CD14-positive monocyte (primary cell): ENCODE measurements around the gene RNF223. TPM values are rescaled to one million over a fixed set of nuclear protein-coding genes. Genes with fewer than 3 reads are reported as not detected.

Source experiments
- DNase-seq, 3 donors: peaks; one replicate each; pipeline ENCODE4 v3.0.0-alpha.2; 2011 to 2022
- H2AFZ ChIP-seq: 2 replicates; pipeline ENCODE4 v1.6.0; 2012; ENCODE audit warnings: mild to moderate bottlenecking, low read depth, low read length, inconsistent platforms; ENCODE audit not compliant: insufficient read depth, poor library complexity, severe bottlenecking
- H3K27ac ChIP-seq, 2 donors: 1 replicate in 1 of 2; 2 replicates in 1 of 2; pipeline ENCODE4 v1.5.1; 2012 to 2013; ENCODE audit warnings: low read length in 2 of 2, control low read depth in 1 of 2, inconsistent platforms in 1 of 2, low read depth in 1 of 2, mild to moderate bottlenecking in 1 of 2
- H3K27me3 ChIP-seq, 2 donors: one replicate each; pipeline versions ENCODE4 v1.6.0 to v1.6.1; 2011 to 2013; ENCODE audit warnings: low read length in 2 of 2; ENCODE audit not compliant: control insufficient read depth in 2 of 2, insufficient read depth in 2 of 2
- H3K36me3 ChIP-seq, 2 donors: replicated peaks in 1 of 2; 1 replicate in 1 of 2; 2 replicates in 1 of 2; pipeline versions ENCODE4 v1.5.1 to v1.6.1; 2012 to 2013; ENCODE audit warnings: low read length in 2 of 2, control low read depth in 1 of 2, inconsistent platforms in 1 of 2, mild to moderate bottlenecking in 1 of 2; ENCODE audit not compliant: insufficient read depth in 2 of 2, control insufficient read depth in 1 of 2
- H3K4me1 ChIP-seq, 2 donors: 1 replicate in 1 of 2; 2 replicates in 1 of 2; pipeline versions ENCODE4 v1.5.1 to v1.6.1; 2012 to 2013; ENCODE audit warnings: low read length in 2 of 2, control low read depth in 1 of 2, inconsistent platforms in 1 of 2, mild to moderate bottlenecking in 1 of 2, moderate library complexity in 1 of 2; ENCODE audit not compliant: insufficient read depth in 2 of 2, control insufficient read depth in 1 of 2
- H3K4me2 ChIP-seq: replicated peaks from 2 replicates; pipeline ENCODE3; 2012; ENCODE audit warnings: low read length, moderate library complexity, mild to moderate bottlenecking; ENCODE audit not compliant: poor library complexity, severe bottlenecking; ENCODE audit errors: extremely low read depth
- H3K4me3 ChIP-seq, 3 experiments: fragments of 200-600 bp in 1 of 3; sonication (generic) in 1 of 3; replicated peaks in 1 of 3; 1 replicate in 2 of 3; 2 replicates in 1 of 3; pipeline ENCODE4 v1.5.1; 2011 to 2013; ENCODE audit warnings: low read length in 3 of 3, mild to moderate bottlenecking in 3 of 3, control low read depth in 2 of 3, low read depth in 2 of 3, inconsistent platforms in 1 of 3, moderate library complexity in 1 of 3
- H3K79me2 ChIP-seq: 2 replicates; pipeline ENCODE4 v1.6.0; 2012; ENCODE audit warnings: mild to moderate bottlenecking, control low read depth, inconsistent platforms, low read length, moderate library complexity; ENCODE audit not compliant: insufficient read depth
- H3K9ac ChIP-seq: 2 replicates; pipeline ENCODE4 v1.6.0; 2017; ENCODE audit warnings: low read length, mild to moderate bottlenecking; ENCODE audit not compliant: insufficient read depth, poor library complexity, severe bottlenecking
- H3K9me3 ChIP-seq, 2 donors: replicated peaks in 1 of 2; 1 replicate in 1 of 2; 2 replicates in 1 of 2; pipeline versions ENCODE4 v1.5.1 to v1.6.1; 2012 to 2013; ENCODE audit warnings: low read length in 2 of 2, control low read depth in 1 of 2; ENCODE audit not compliant: control insufficient read depth in 1 of 2, insufficient read depth in 1 of 2
- H4K20me1 ChIP-seq: 2 replicates; pipeline ENCODE4 v1.6.0; 2012; ENCODE audit warnings: mild to moderate bottlenecking, low read length, control low read depth, moderate library complexity; ENCODE audit not compliant: insufficient read depth
- H3K27ac Mint-ChIP-seq, 7 donors: one replicate each; pipeline ENCODE4 v1.8.0; 2020; ENCODE audit warnings: mild to moderate bottlenecking in 7 of 7, mixed read lengths in 7 of 7, moderate library complexity in 6 of 7, inconsistent platforms in 2 of 7
- H3K27me3 Mint-ChIP-seq, 3 donors: one replicate each; pipeline ENCODE4 v1.8.0; 2021 to 2022; ENCODE audit warnings: low read depth in 3 of 3, mild to moderate bottlenecking in 3 of 3, mixed read lengths in 3 of 3, moderate library complexity in 3 of 3, inconsistent platforms in 1 of 3
- H3K36me3 Mint-ChIP-seq, 2 donors: one replicate each; pipeline ENCODE4 v1.8.0; 2020; ENCODE audit warnings: mixed read lengths in 2 of 2, inconsistent platforms in 1 of 2, mild to moderate bottlenecking in 1 of 2
- H3K4me1 Mint-ChIP-seq: one replicate; pipeline ENCODE4 v1.8.0; 2020; ENCODE audit warnings: mild to moderate bottlenecking, mixed read lengths
- H3K4me3 Mint-ChIP-seq, 2 donors: one replicate each; pipeline ENCODE4 v1.8.0; 2020; ENCODE audit warnings: mild to moderate bottlenecking in 2 of 2, mixed read lengths in 2 of 2, moderate library complexity in 1 of 2
- H3K9me3 Mint-ChIP-seq, 7 donors: one replicate each; pipeline ENCODE4 v1.8.0; 2020 to 2022; ENCODE audit warnings: mixed read lengths in 7 of 7, mild to moderate bottlenecking in 6 of 7, moderate library complexity in 6 of 7, inconsistent platforms in 2 of 7
- WGBS: methylation state at CpG from one replicate; pipeline ENCODE4 v1.1.5; 2013; ENCODE audit warnings: missing lambda C conversion rate; ENCODE audit not compliant: insufficient coverage; 5-methylcytosine and 5-hydroxymethylcytosine counted together
- intact Hi-C, 2 donors: fragments of 100-400 bp; cut with micrococcal nuclease; formaldehyde crosslinking; loops; one replicate each; pipeline versions ENCODE4 v1.15.0 to v1.15.1; 2023
- polyA plus RNA-seq, 3 donors: library from polyadenylated mRNA; depleted of rRNA in 1 of 3; unstranded in 2 of 3; stranded (reverse) in 1 of 3; fragments of 300-500 nt in 2 of 3; fragments of >200 nt in 1 of 3; fragmentation: Illumina TruSeq in 2 of 3; gene quantifications; 1 replicate in 2 of 3; 2 replicates in 1 of 3; pipeline ENCODE4 v1.2.3, GENCODE V29; 2012 to 2021
- TF ChIP-seq, protein P1 (sequence below): fragments of 200-600 bp; IDR thresholded peaks from one replicate; pipeline ENCODE4 v1.8.0; 2022; ENCODE audit warnings: antibody characterized with exemption, mild to moderate bottlenecking

RNF223 gene
- polyA plus RNA-seq, 3 donors = not detected

DNA sequence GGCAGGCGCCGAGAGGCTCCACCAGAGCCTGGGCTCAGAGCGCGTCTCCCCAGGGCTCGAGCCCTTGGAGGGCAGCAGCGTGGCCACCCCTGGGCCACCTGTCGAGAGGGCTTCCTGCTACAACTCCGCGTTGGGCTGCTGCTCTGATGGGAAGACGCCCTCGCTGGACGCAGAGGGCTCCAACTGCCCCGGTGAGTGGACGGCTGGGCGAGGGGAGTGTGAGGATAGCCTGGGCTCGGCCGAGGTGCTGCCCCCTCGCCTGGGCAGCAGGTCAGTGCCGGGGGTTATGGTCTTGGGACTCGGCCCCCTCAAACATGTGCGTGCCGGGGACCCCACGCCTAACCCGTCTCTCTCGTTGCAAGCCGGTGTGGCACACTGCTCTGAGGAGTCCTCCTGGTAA lies 27.3 kb downstream of the RNF223 start:
- Histone ChIP-seq H3K36me3 (no peaks in the 10 kb centered on the region), H3K4me1 (no peaks in the 10 kb centered on the region), H3K9ac (no peak overlapping the region), H4K20me1 (no peaks in the 10 kb centered on the region), H3K4me3 (no peak overlapping the region), H3K27ac (no peak overlapping the region), H3K27me3 (no peaks in the 10 kb centered on the region), H3K4me2 (no peak overlapping the region), H3K79me2 (no peaks in the 10 kb centered on the region), H3K9me3 (no peaks in the 10 kb centered on the region), H2AFZ (no peak overlapping the region)
- peaks cover 0 to 8% (median 5%) of the 10 kb centered on the region in 3 donors for H3K27me3 Mint-ChIP-seq
- H3K9me3 Mint-ChIP-seq = peaks cover 0 to 11% (median 3%) of the 10 kb centered on the region in 7 donors
- TF ChIP-seq, protein P1, sequence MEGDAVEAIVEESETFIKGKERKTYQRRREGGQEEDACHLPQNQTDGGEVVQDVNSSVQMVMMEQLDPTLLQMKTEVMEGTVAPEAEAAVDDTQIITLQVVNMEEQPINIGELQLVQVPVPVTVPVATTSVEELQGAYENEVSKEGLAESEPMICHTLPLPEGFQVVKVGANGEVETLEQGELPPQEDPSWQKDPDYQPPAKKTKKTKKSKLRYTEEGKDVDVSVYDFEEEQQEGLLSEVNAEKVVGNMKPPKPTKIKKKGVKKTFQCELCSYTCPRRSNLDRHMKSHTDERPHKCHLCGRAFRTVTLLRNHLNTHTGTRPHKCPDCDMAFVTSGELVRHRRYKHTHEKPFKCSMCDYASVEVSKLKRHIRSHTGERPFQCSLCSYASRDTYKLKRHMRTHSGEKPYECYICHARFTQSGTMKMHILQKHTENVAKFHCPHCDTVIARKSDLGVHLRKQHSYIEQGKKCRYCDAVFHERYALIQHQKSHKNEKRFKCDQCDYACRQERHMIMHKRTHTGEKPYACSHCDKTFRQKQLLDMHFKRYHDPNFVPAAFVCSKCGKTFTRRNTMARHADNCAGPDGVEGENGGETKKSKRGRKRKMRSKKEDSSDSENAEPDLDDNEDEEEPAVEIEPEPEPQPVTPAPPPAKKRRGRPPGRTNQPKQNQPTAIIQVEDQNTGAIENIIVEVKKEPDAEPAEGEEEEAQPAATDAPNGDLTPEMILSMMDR = no peak
- no peaks in the 10 kb centered on the region for H3K4me1 Mint-ChIP-seq
- DNase-seq = no peak
- H3K36me3 Mint-ChIP-seq = no peaks in the 10 kb centered on the region
- H3K4me3 Mint-ChIP-seq = no peak overlapping the region
- intact Hi-C loops = no loop called here
- H3K27ac Mint-ChIP-seq = no peak overlapping the region
- 94% methylated on average over 26 of the region's 26 CpGs for WGBS

DNA sequence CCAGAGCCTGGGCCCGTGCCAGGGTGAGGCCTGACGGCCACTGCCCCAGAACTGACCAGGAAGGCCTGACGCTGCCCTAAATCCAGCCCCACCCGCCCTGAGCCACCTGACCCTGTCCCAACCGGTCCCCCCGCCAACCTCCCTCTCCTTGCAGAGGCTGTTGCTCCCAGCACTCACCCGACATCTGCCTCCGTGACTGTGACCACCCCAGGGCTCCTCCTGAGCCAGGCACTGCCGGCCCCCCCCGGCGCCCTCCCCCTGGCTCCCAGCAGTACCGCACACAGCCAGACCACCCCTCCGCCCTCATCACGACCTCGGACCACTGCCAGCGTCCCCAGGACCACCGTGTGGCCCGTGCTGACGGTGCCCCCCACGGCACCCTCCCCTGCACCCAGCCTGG lies 27.9 kb downstream of the RNF223 start:
- H3K36me3 ChIP-seq = no peaks in the 10 kb centered on the region
- TF ChIP-seq, protein P1 = no peak
- WGBS = 92% methylated on average over 17 of the region's 20 CpGs
- H3K4me1 Mint-ChIP-seq = no peaks in the 10 kb centered on the region
- intact Hi-C loops = no loop called here
- H2AFZ ChIP-seq = no peak overlapping the region
- no peak overlapping the region for H3K27ac ChIP-seq
- H3K9ac ChIP-seq = no peak overlapping the region
- H3K4me1 ChIP-seq = no peaks in the 10 kb centered on the region
- H3K4me3 ChIP-seq = no peak overlapping the region
- H3K27me3 ChIP-seq = no peaks in the 10 kb centered on the region
- no peaks in the 10 kb centered on the region for H3K36me3 Mint-ChIP-seq
- no peak overlapping the region for H3K4me3 Mint-ChIP-seq
- no peak overlapping the region for H3K4me2 ChIP-seq
- H4K20me1 ChIP-seq = no peaks in the 10 kb centered on the region
- H3K9me3 Mint-ChIP-seq = peaks cover 0 to 11% (median 3%) of the 10 kb centered on the region in 7 donors
- no peaks in the 10 kb centered on the region for H3K79me2 ChIP-seq
- peaks cover 0 to 8% (median 8%) of the 10 kb centered on the region in 3 donors for H3K27me3 Mint-ChIP-seq
- no peaks in the 10 kb centered on the region for H3K9me3 ChIP-seq
- H3K27ac Mint-ChIP-seq = no peak overlapping the region
- no peak for DNase-seq
